ENCODE data around the gene XAF1. TPM values are rescaled to one million over a fixed set of nuclear protein-coding genes. Genes with fewer than 3 reads are reported as not detected.

XAF1 gene
- total and polyA plus RNA-seq, 12 donors, result 12.4 to 94.8 (median 28.1) TPM

GRCh38 chr17:6753546-6753945 is 2.3 kb upstream of the XAF1 start:
- H3K27ac ChIP-seq, result peak overlapping the region; percentile 82 to 98 (median 94)
- no peaks in the 10 kb centered on the region for H3K27me3 ChIP-seq
- DNase-seq (no peak), ATAC-seq (no peak)
- intact Hi-C loops (cut with DNase I), result loop anchor here in 6 of 10 donors (10.0 kb wide), 3 partner anchors 89 to 271 kb away; partner anchors contain the start of genes RNASEK (in 5 of the 6) and BCL6B (in 1 of the 6)
- H3K4me3 ChIP-seq, result peak overlapping the region in 2 of 10 donors; percentile 0 to 4
- 56 to 65% methylated on average over 6 of the region's 6 CpGs for WGBS, 2 donors
- H3K9me3 ChIP-seq, result no peaks in the 10 kb centered on the region
- peaks cover 0 to 10% (median 0%) of the 10 kb centered on the region in 9 donors for H3K36me3 ChIP-seq
- peaks cover 16 to 64% (median 50%) of the 10 kb centered on the region in 9 donors for H3K4me1 ChIP-seq
- TF ChIP-seq CTCF (IDR thresholded peaks at IDR 0.05), result no peak

DNA sequence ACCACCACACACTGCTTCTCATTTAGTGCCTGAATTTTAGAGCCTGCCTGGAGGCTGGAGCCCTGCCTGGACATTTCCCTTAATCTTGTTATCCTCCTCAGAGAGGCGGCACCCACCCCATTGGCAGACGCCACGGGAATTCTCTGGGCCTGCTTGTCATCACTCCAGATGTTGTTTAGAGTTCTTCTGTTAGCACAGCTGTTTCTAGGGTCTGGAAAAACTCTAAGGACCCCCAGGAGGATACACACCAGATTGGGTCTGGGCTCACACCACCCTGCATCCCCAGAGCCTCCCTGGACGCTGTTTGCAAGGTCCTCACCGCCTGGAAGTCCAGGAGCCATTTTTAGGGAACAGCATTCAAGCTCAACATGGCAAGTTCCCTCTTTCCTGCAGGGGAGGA is 565 bp upstream of the XAF1 start:
- peak overlapping the region; percentile 33 to 80 (median 70) for H3K4me3 ChIP-seq
- 19 to 24% methylated on average over 5 of the region's 5 CpGs for WGBS, 2 donors
- H3K27ac ChIP-seq, result peak overlapping the region; percentile 84 to 98 (median 94)
- H3K4me1 ChIP-seq, result peaks cover 16 to 66% (median 50%) of the 10 kb centered on the region in 9 donors
- no peaks in the 10 kb centered on the region for H3K27me3 ChIP-seq
- TF ChIP-seq CTCF (IDR thresholded peaks at IDR 0.05), result no peak
- DNase-seq, result peak; percentile 68 to 69
- ATAC-seq, result peak; percentile 28 to 56 (median 39)
- intact Hi-C loops (cut with DNase I), result loop anchor here in 6 of 10 donors (5.0 to 10.0 kb wide), 4 partner anchors 87 to 270 kb away; partner anchors contain the start of genes RNASEK (in 5 of the 6) and BCL6B (in 1 of the 6)
- H3K36me3 ChIP-seq, result peaks cover 0 to 27% (median 12%) of the 10 kb centered on the region in 9 donors
- no peaks in the 10 kb centered on the region for H3K9me3 ChIP-seq

DNA sequence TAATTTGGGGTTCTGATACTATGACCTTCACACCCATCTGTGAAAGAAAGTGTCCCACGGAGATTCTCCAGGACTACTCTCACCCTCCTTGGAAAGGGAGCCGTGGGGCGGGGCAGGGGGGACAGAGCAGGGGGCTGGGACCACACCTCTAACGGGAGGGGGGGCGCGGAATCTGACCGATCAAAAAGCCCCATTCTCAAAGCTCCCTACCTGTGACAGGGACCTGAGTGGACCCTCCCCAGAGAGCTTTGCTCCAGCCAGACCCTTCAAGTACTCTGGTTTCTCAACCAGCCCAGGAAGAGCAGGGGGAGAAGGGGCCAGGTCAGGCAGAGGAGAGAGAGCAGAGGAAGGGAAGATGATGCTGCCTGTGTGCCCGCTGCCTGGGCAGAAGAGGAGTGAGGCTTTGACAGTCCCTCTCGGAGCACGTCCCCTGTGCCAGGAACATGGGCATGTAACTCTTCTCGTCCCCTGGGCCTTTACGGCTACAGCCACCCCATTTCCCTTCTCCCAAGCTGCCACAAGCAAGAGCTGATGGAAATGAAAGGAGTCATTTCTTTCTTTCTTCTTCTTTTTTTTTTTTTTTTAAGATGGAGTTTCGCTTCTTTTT is 682 bp downstream of the XAF1 start:
- 51 to 65% methylated on average over 13 of the region's 13 CpGs for WGBS, 2 donors
- intact Hi-C loops (cut with DNase I), result loop anchor here in 6 of 10 donors (5.0 to 10.0 kb wide), 4 partner anchors 86 to 268 kb away; partner anchors contain the start of genes RNASEK (in 5 of the 6) and BCL6B (in 1 of the 6)
- TF ChIP-seq CTCF (IDR thresholded peaks at IDR 0.05), result no peak
- no peaks in the 10 kb centered on the region for H3K9me3 ChIP-seq
- no peak for DNase-seq
- ATAC-seq, result no peak
- no peaks in the 10 kb centered on the region for H3K27me3 ChIP-seq
- peaks cover 0 to 40% (median 20%) of the 10 kb centered on the region in 9 donors for H3K36me3 ChIP-seq
- peak overlapping the region; percentile 33 to 80 (median 70) for H3K4me3 ChIP-seq
- peaks cover 16 to 70% (median 49%) of the 10 kb centered on the region in 9 donors for H3K4me1 ChIP-seq
- peak overlapping the region; percentile 84 to 98 (median 94) for H3K27ac ChIP-seq

DNA sequence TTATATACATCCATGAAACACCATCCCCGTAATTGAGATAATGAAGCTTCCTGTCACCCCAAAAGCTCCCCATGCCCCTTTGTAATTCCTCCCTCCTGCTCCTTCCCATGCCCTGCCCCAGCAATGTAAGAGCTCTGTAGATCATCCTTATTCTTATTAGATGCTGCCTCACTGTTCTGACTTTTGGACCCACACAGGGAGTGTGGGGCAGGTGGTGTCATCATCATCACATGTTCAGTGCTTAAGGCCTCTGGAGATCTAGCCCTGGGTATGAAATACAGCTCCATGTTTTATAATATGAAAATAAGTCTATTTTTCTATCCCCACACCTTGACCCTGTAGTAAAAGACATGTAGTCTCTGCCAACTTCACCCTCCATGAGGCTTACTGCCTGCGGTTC is 1.9 kb downstream of the XAF1 start:
- peaks cover 11 to 60% (median 37%) of the 10 kb centered on the region in 9 donors for H3K4me1 ChIP-seq
- peaks cover 0 to 52% (median 26%) of the 10 kb centered on the region in 9 donors for H3K36me3 ChIP-seq
- whole genome bisulfite sequencing, 2 donors, result 88 to 90% methylated on average over 2 of the region's 2 CpGs
- TF ChIP-seq CTCF (IDR thresholded peaks at IDR 0.05), result no peak
- H3K27me3 ChIP-seq, result no peaks in the 10 kb centered on the region
- ATAC-seq (no peak), DNase-seq (no peak)
- H3K4me3 ChIP-seq, result peak overlapping the region in 7 of 10 donors; percentile 36 to 80 (median 71)
- H3K9me3 ChIP-seq, result no peaks in the 10 kb centered on the region
- peak overlapping the region in 5 of 10 donors; percentile 93 to 97 (median 96) for H3K27ac ChIP-seq
- intact Hi-C loops (cut with DNase I), result loop anchor here in 6 of 10 donors (5.0 to 10.0 kb wide), 4 partner anchors 85 to 267 kb away; partner anchors contain the start of genes RNASEK (in 5 of the 6) and BCL6B (in 1 of the 6)
